Measurements from ENCODE around the gene TAOK2.
"Not testable (repeated sequence)": the region's sequence is repeated elsewhere in the genome, so short reads cannot be mapped to it uniquely, and the experiment has no call there.

GRCh38 chr16:30017937-30018336, 44.3 kb downstream of the TAOK2 start:
- TF ChIP-seq, protein P1, sequence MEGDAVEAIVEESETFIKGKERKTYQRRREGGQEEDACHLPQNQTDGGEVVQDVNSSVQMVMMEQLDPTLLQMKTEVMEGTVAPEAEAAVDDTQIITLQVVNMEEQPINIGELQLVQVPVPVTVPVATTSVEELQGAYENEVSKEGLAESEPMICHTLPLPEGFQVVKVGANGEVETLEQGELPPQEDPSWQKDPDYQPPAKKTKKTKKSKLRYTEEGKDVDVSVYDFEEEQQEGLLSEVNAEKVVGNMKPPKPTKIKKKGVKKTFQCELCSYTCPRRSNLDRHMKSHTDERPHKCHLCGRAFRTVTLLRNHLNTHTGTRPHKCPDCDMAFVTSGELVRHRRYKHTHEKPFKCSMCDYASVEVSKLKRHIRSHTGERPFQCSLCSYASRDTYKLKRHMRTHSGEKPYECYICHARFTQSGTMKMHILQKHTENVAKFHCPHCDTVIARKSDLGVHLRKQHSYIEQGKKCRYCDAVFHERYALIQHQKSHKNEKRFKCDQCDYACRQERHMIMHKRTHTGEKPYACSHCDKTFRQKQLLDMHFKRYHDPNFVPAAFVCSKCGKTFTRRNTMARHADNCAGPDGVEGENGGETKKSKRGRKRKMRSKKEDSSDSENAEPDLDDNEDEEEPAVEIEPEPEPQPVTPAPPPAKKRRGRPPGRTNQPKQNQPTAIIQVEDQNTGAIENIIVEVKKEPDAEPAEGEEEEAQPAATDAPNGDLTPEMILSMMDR (IDR thresholded peaks at IDR 0.05), result not testable (repeated sequence)
- not testable (repeated sequence) for TF ChIP-seq EP300, POLR2A, POLR2AphosphoS5 (IDR thresholded peaks at IDR 0.05)
